ENCODE data around the gene PAM16. TPM values are rescaled to one million over a fixed set of nuclear protein-coding genes. Genes with fewer than 3 reads are reported as not detected.

PAM16 gene
- total and polyA plus RNA-seq, 2 of the 8 experiments (the other 6 are each of a cell fraction or from before 2014, with no cell fraction given): 78.3 to 198 TPM

- FAIRE-seq (no peak), DNase-seq (ENCODE audit: low read depth in 1 of 2, low spot score in 2 of 2) (no peak)
- Histone ChIP-seq H3K4me1 (replicated peaks in 1 of 4; ENCODE audit: control insufficient read depth in 3 of 4, insufficient read depth in 4 of 4, low read length in 3 of 4) (peaks cover 5 to 31% (median 25%) of the 10 kb centered on the region in 4 experiments), H2AK5ac (ENCODE audit: low read depth, low read length) (peak overlapping the region; percentile 58; the same call in 1 of the 2 replicates), H4K5ac (ENCODE audit: insufficient read length, low read depth, low read length) (no peak overlapping the region), H3K4me3 (ENCODE audit: extremely low read depth in 1 of 4, insufficient read depth in 2 of 4, low read depth in 3 of 4, low read length in 4 of 4) (no peak overlapping the region), H3K9ac (replicated peaks in 1 of 4; ENCODE audit: extremely low read depth in 1 of 4, low read depth in 3 of 4, low read length in 3 of 4) (no peak overlapping the region), H2BK5ac (ENCODE audit: low read depth, low read length) (0 out of 2 replicates have a peak overlapping the region, but pooled peaks have one; percentile 24), H4K91ac (replicated peaks; ENCODE audit: insufficient read length, low read length) (peak overlapping the region; percentile 36), H4K8ac (ENCODE audit: extremely low read depth, insufficient read depth, low read length) (no peak overlapping the region), H2BK20ac (ENCODE audit: low read length) (no peak overlapping the region), H2BK12ac (ENCODE audit: low read depth, low read length) (no peak overlapping the region), H3K56ac (replicated peaks; ENCODE audit: insufficient read length, low read depth, low read length) (no peak overlapping the region), H3K18ac (ENCODE audit: extremely low read depth, low read length) (no peak overlapping the region), H3K79me2 (ENCODE audit: control insufficient read depth in 1 of 2, insufficient read depth in 2 of 2, low read length in 2 of 2) (peaks cover 0 to 49% of the 10 kb centered on the region in 2 experiments; a peak in 2 of 4 replicates), H3K9me3 (ENCODE audit: insufficient read depth in 2 of 2, low read depth in 1 of 2, low read length in 1 of 2) (no peaks in the 10 kb centered on the region), H2BK15ac (ENCODE audit: low read length) (0 out of 2 replicates have a peak overlapping the region, but pooled peaks have one; percentile 61), H3K4ac (replicated peaks; ENCODE audit: insufficient read length, low read depth, low read length) (no peak overlapping the region), H3K79me1 (ENCODE audit: low read depth, low read length) (peaks cover 10% of the 10 kb centered on the region), H3K14ac (ENCODE audit: insufficient read length) (no peak overlapping the region), H2AFZ (ENCODE audit: low read length) (no peak overlapping the region), H3K36me3 (ENCODE audit: control insufficient read depth in 2 of 4, insufficient read depth in 4 of 4, low read length in 3 of 4) (no peaks in the 10 kb centered on the region), H3K23ac (ENCODE audit: insufficient read length) (no peak overlapping the region), H3K23me2 (ENCODE audit: low read depth, low read length) (peaks cover 3% of the 10 kb centered on the region; the same call in 1 of the 2 replicates), H2BK120ac (replicated peaks; ENCODE audit: low read depth, low read length) (peak overlapping the region; percentile 67), H3K27ac (ENCODE audit: low read depth, low read length) (no peak overlapping the region), H3K4me2 (ENCODE audit: insufficient read depth in 1 of 2, low read depth in 2 of 2, low read length in 2 of 2) (no peak overlapping the region), H3K27me3 (replicated peaks in 1 of 4; ENCODE audit: control insufficient read depth in 3 of 4, extremely low read depth in 1 of 4, insufficient read depth in 3 of 4, low read length in 3 of 4) (no peaks in the 10 kb centered on the region), H4K20me1 (replicated peaks in 1 of 2; ENCODE audit: control insufficient read depth in 1 of 2, insufficient read depth in 2 of 2, low read length in 2 of 2) (peaks cover 7 to 23% of the 10 kb centered on the region in 2 experiments)
- 91% methylated on average over 6 of the region's 6 CpGs; no CpG with 5 or more reads in 1 of the 2 experiments for WGBS, 2 experiments (ENCODE audit: extremely low coverage in 1 of 2, insufficient coverage in 1 of 2, insufficient read length in 1 of 2, insufficient replicate concordance in 2 of 2, low coverage in 1 of 2, low lambda C conversion rate in 2 of 2, missing lambda C conversion rate in 1 of 2)
- ChIA-PET CTCF (ENCODE audit: partially characterized antibody) (interaction anchor here (1.5 to 11.0 kb wide), 14 partner anchors 8 to 78 kb away, joined by 3 to 182 read pairs (median 24); partner anchors contain the start of gene GLIS2), POLR2A (ENCODE audit: partially characterized antibody) (interaction anchor here (1.0 to 8.9 kb wide), 5 partner anchors 8 to 53 kb away, joined by 5 to 80 read pairs (median 16); partner anchors contain the start of gene TFAP4)
- TF ChIP-seq ZNF274 (IDR thresholded peaks at IDR 0.05; ENCODE audit: borderline replicate concordance, extremely low read depth, low read length) (no peak), PHF8 (conservative IDR thresholded peaks at IDR 0.05; ENCODE audit: low read depth, low read length) (no peak), BRCA1 (IDR thresholded peaks at IDR 0.05; ENCODE audit: low read depth, low read length) (no peak), KDM1A (IDR thresholded peaks at IDR 0.05; ENCODE audit: borderline replicate concordance, low read length) (peak; percentile 69; the same call in 1 of the 2 replicates), CREB1 (IDR thresholded peaks at IDR 0.05) (no peak)
These were observed 25.8 kb downstream of the PAM16 start for GRCh38 chr16:4325253-4325758.
